GM13977 (cell line): ENCODE results near the gene XIRP2.

Experiments
- DNase-seq: peaks from one replicate; pipeline ENCODE4 v3.0.0; 2012; ENCODE audit warnings: low spot score
- CTCF ChIP-seq: IDR thresholded peaks from 2 replicates; pipeline ENCODE4 v1.5.1; 2012; ENCODE audit warnings: mild to moderate bottlenecking, control low read depth; ENCODE audit not compliant: insufficient read depth; ENCODE audit errors: extremely low read depth, missing control alignments
- in situ Hi-C: fragments of 300-500 bp; cut with MboI; formaldehyde crosslinking; loops from one replicate; pipeline ENCODE4 v1.12.0; 2022; ENCODE audit warnings: low sequenced_read_pairs, low pct_unique_long_range_greater_than_20kb, mixed read lengths, inconsistent platforms; ENCODE audit not compliant: unreplicated experiment

XIRP2 gene

GRCh38 chr2:166888180-166888579, at the start of gene XIRP2:
TSS of gene XIRP2 (plus strand) at chr2:166888480. CDS start at chr2:166903483, 15,003 bp downstream.
- no peak for TF ChIP-seq CTCF
- in situ Hi-C loops = no loop called here
- no peak for DNase-seq

GRCh38 chr2:166841152-166841551, 47.1 kb upstream of the XIRP2 start:
- DNase-seq = no peak
- TF ChIP-seq CTCF = no peak
- in situ Hi-C loops = no loop called here

DNA sequence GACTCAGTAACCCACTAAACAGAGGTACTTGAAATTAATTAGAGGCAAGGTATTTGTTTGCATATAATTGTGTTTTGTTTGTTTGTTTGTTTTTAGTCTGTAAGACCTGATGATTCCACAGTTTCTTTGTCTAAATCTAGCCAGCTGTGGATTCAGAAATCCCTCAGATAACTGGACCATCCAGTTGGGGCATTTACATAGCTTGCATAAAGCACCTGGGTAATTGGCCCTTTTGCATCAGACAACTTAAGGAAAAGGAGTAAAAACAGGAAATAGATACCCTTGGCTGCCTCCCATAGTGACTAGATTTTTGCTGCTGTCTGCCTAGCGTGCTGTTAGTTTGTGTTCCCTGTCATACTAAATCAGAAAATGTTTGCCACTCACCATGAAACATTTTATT, 46.6 kb upstream of the XIRP2 start:
- no peak for TF ChIP-seq CTCF
- DNase-seq = no peak
- in situ Hi-C loops = no loop called here

GRCh38 chr2:166844111-166844510, 44.2 kb upstream of the XIRP2 start:
- no peak for DNase-seq
- in situ Hi-C loops = no loop called here
- no peak for TF ChIP-seq CTCF

GRCh38 chr2:166862468-166863132, 25.7 kb upstream of the XIRP2 start:
- no peak for DNase-seq
- in situ Hi-C loops = no loop called here
- TF ChIP-seq CTCF = no peak

GRCh38 chr2:166867874-166868514, 20.3 kb upstream of the XIRP2 start:
- no peak for TF ChIP-seq CTCF
- in situ Hi-C loops = no loop called here
- DNase-seq = no peak
